B cell (primary cell): ENCODE data around the gene SSBP3. TPM values are rescaled to one million over a fixed set of nuclear protein-coding genes. Genes with fewer than 3 reads are reported as not detected.

Experiments used
- ATAC-seq: fragments of 200-7000 bp; cut with Tn5 transposase; one replicate; pipeline ENCODE4 v1.10.0; 2021; ENCODE audit warnings: low read depth, mild to moderate bottlenecking, moderate number of reproducible peaks, moderate library complexity
- CTCF ChIA-PET: fragments of 350-600 bp; sonication (Branson Sonifier 250); formaldehyde crosslinking; loops from one replicate; lab custom pipeline; 2021; ENCODE audit warnings: antibody characterized with exemption, inconsistent platforms; lab: Charles Lee
- POLR2A ChIA-PET: fragments of 350-600 bp; sonication (Branson Sonifier 250); formaldehyde crosslinking; loops from one replicate; lab custom pipeline; 2021; ENCODE audit warnings: antibody characterized with exemption; lab: Charles Lee
- DNase-seq: peaks from one replicate; pipeline ENCODE4 v3.0.0; 2013
- H2AFZ ChIP-seq: 2 replicates; pipeline ENCODE4 v1.6.1; 2012; ENCODE audit warnings: mild to moderate bottlenecking, low read depth, low read length; ENCODE audit not compliant: insufficient read depth, poor library complexity, severe bottlenecking
- H3K27ac ChIP-seq, 2 donors: 1 replicate in 1 of 2; 2 replicates in 1 of 2; pipeline ENCODE4 v1.5.1; 2012 to 2013; ENCODE audit warnings: low read length in 2 of 2, mild to moderate bottlenecking in 2 of 2, moderate library complexity in 1 of 2
- H3K27me3 ChIP-seq, 4 experiments: fragments of 200-600 bp in 1 of 4; sonication (generic) in 1 of 4; replicated peaks in 1 of 4; 1 replicate in 2 of 4; 2 replicates in 2 of 4; pipeline versions ENCODE4 v1.6.1 to v1.7.0; 2013 to 2016; ENCODE audit warnings: low read length in 3 of 4, mild to moderate bottlenecking in 2 of 4, mixed read lengths in 1 of 4, moderate library complexity in 1 of 4; ENCODE audit not compliant: insufficient read depth in 4 of 4, control insufficient read depth in 3 of 4; ENCODE audit errors: control extremely low read depth in 1 of 4
- H3K36me3 ChIP-seq, 2 experiments: replicated peaks in 1 of 2; 1 replicate in 1 of 2; 2 replicates in 1 of 2; pipeline versions ENCODE4 v1.6.1 to v1.7.1; 2013; ENCODE audit warnings: low read length in 1 of 2; ENCODE audit not compliant: insufficient read depth in 2 of 2, control insufficient read depth in 1 of 2; ENCODE audit errors: control extremely low read depth in 1 of 2, extremely low read depth in 1 of 2
- H3K4me1 ChIP-seq, 2 donors: fragments of 200-600 bp in 1 of 2; sonication (generic) in 1 of 2; 1 replicate in 1 of 2; 2 replicates in 1 of 2; pipeline versions ENCODE4 v1.5.1 to v1.6.1; 2013 to 2017; ENCODE audit warnings: low read length in 2 of 2; ENCODE audit not compliant: control insufficient read depth in 2 of 2, insufficient read depth in 2 of 2
- H3K4me2 ChIP-seq: replicated peaks from 2 replicates; pipeline ENCODE3; 2012; ENCODE audit warnings: mild to moderate bottlenecking, low read depth, low read length; ENCODE audit not compliant: poor library complexity, severe bottlenecking
- H3K4me3 ChIP-seq, 5 experiments: fragments of 200-600 bp in 1 of 5; sonication (generic) in 1 of 5; 1 replicate in 3 of 5; 2 replicates in 2 of 5; pipeline versions ENCODE4 v1.5.1 to v1.7.0; 2011 to 2016; ENCODE audit warnings: low read length in 4 of 5, mild to moderate bottlenecking in 4 of 5, low read depth in 2 of 5, control low read depth in 1 of 5, moderate library complexity in 1 of 5; ENCODE audit not compliant: insufficient read depth in 1 of 5; ENCODE audit errors: control extremely low read depth in 1 of 5, extremely low read depth in 1 of 5
- H3K79me2 ChIP-seq: fragments of 200-600 bp; sonication (generic); one replicate; pipeline ENCODE4 v1.6.0; 2016; ENCODE audit warnings: low read length; ENCODE audit not compliant: control insufficient read depth, insufficient read depth
- H3K9ac ChIP-seq: fragments of 200-600 bp; sonication (generic); 2 replicates; pipeline ENCODE4 v1.6.1; 2017; ENCODE audit warnings: mild to moderate bottlenecking, low read length, moderate library complexity
- H3K9me3 ChIP-seq, 3 donors: one replicate each; pipeline versions ENCODE4 v1.6.1 to v1.7.1; 2013; ENCODE audit warnings: low read length in 2 of 3; ENCODE audit not compliant: control insufficient read depth in 2 of 3, insufficient read depth in 1 of 3; ENCODE audit errors: control extremely low read depth in 1 of 3
- H4K20me1 ChIP-seq: 2 replicates; pipeline ENCODE4 v1.6.0; 2012; ENCODE audit warnings: mild to moderate bottlenecking, low read length; ENCODE audit not compliant: insufficient read depth, control insufficient read depth, poor library complexity, severe bottlenecking
- H3K27ac Mint-ChIP-seq: one replicate; pipeline ENCODE4 v1.8.0; 2021; ENCODE audit warnings: mixed read lengths
- H3K27me3 Mint-ChIP-seq: one replicate; pipeline ENCODE4 v1.8.0; 2021; ENCODE audit warnings: mixed read lengths
- H3K4me1 Mint-ChIP-seq: one replicate; pipeline ENCODE4 v1.8.0; 2021; ENCODE audit warnings: mixed read lengths
- H3K4me3 Mint-ChIP-seq: one replicate; pipeline ENCODE4 v1.8.0; 2021; ENCODE audit warnings: mixed read lengths
- H3K9me3 Mint-ChIP-seq: one replicate; pipeline ENCODE4 v1.8.0; 2022; ENCODE audit warnings: mixed read lengths; ENCODE audit not compliant: insufficient read depth
- CTCF ChIP-seq: fragments of 200-600 bp; IDR thresholded peaks from one replicate; pipeline ENCODE4 v1.8.0; 2022; ENCODE audit warnings: antibody characterized with exemption, mild to moderate bottlenecking
- EZH2 ChIP-seq: IDR thresholded peaks from 2 replicates; pipeline ENCODE4 v1.6.1; 2012; ENCODE audit warnings: borderline replicate concordance, low read depth, mild to moderate bottlenecking, moderate library complexity, low read length; ENCODE audit not compliant: insufficient read depth, poor library complexity, severe bottlenecking
- WGBS: methylation state at CpG from one replicate; pipeline ENCODE4 v1.1.5; 2013; ENCODE audit warnings: missing lambda C conversion rate; ENCODE audit not compliant: insufficient coverage; 5-methylcytosine and 5-hydroxymethylcytosine counted together
- intact Hi-C: fragments of 100-400 bp; cut with micrococcal nuclease; formaldehyde crosslinking; loops from one replicate; pipeline ENCODE4 v1.10.0; 2022
- polyA plus RNA-seq: library from polyadenylated mRNA; depleted of rRNA; stranded (reverse); fragments of >200 nt; gene quantifications from 2 replicates; pipeline ENCODE4 v1.2.3, GENCODE V29; 2012
- total RNA-seq, 2 donors: library from RNA; stranded (reverse); fragments of 120-200 nt in 1 of 2; gene quantifications; 1 replicate in 1 of 2; 2 replicates in 1 of 2; pipeline versions ENCODE4 v1.2.3 to v1.2.4, GENCODE V29; 2013 to 2022

SSBP3 gene
- total and polyA plus RNA-seq, 2 donors (not counting 1 experiment from before 2014, with no cell fraction given) = 16.9 to 30.7 TPM

- Mint-ChIP-seq H3K9me3 (no peaks in the 10 kb centered on the region), H3K4me3 (no peak overlapping the region), H3K27ac (no peak overlapping the region), H3K4me1 (no peaks in the 10 kb centered on the region), H3K27me3 (no peaks in the 10 kb centered on the region)
- no peaks in the 10 kb centered on the region for H3K36me3 ChIP-seq
- no peak overlapping the region for H3K4me2 ChIP-seq
- H3K4me3 ChIP-seq = no peak overlapping the region
- no peaks in the 10 kb centered on the region for H4K20me1 ChIP-seq
- ChIA-PET POLR2A (no interaction called here), CTCF (interaction anchor here (0.7 kb wide), 1 partner anchor 231 kb away, joined by 3 read pairs; no protein-coding TSS in a partner anchor)
- WGBS = over 99% methylated on average over 21 of the region's 23 CpGs
- H3K9me3 ChIP-seq = no peaks in the 10 kb centered on the region
- TF ChIP-seq EZH2 (no peak), CTCF (no peak)
- no peak overlapping the region for H2AFZ ChIP-seq
- DNase-seq = no peak
- H3K79me2 ChIP-seq = no peaks in the 10 kb centered on the region
- H3K27ac ChIP-seq = no peak overlapping the region
- no peaks in the 10 kb centered on the region for H3K4me1 ChIP-seq
- H3K9ac ChIP-seq = no peak overlapping the region
- no peaks in the 10 kb centered on the region for H3K27me3 ChIP-seq
- no peak for ATAC-seq
- intact Hi-C loops = no loop called here
Measured at GRCh38 chr1:54257876-54258275, 148.3 kb downstream of the SSBP3 start.

- H3K4me3 Mint-ChIP-seq = no peak overlapping the region
- Histone ChIP-seq H3K79me2 (no peaks in the 10 kb centered on the region), H3K27ac (no peak overlapping the region), H3K27me3 (no peaks in the 10 kb centered on the region), H2AFZ (no peak overlapping the region), H3K4me2 (no peak overlapping the region), H3K4me3 (no peak overlapping the region), H3K9me3 (no peaks in the 10 kb centered on the region), H3K9ac (no peak overlapping the region), H3K4me1 (no peaks in the 10 kb centered on the region), H3K36me3 (no peaks in the 10 kb centered on the region), H4K20me1 (no peaks in the 10 kb centered on the region)
- ChIA-PET POLR2A (no interaction called here), CTCF (no interaction called here)
- no peak for TF ChIP-seq EZH2
- no peak for TF ChIP-seq CTCF
- H3K4me1 Mint-ChIP-seq = no peaks in the 10 kb centered on the region
- ATAC-seq = no peak
- 93% methylated on average over 9 of the region's 10 CpGs for WGBS
- H3K27ac Mint-ChIP-seq = no peak overlapping the region
- intact Hi-C loops = no loop called here
- H3K27me3 Mint-ChIP-seq = no peaks in the 10 kb centered on the region
- H3K9me3 Mint-ChIP-seq = no peaks in the 10 kb centered on the region
- DNase-seq = no peak
Measured at GRCh38 chr1:54257346-54257620, 148.9 kb downstream of the SSBP3 start.
